Peyer's patch (tissue), 4 donors: Measurements from ENCODE around the gene PGS1.

Experiments used
- CTCF ChIP-seq, 6 experiments: fragments of 450-650 bp in 4 of 6; fragments of 200-600 bp in 2 of 6; sonication (generic) in 1 of 6; IDR thresholded peaks; one replicate each; pipeline ENCODE4 v1.5.1; 2017 to 2019; ENCODE audit warnings: antibody characterized with exemption in 6 of 6, mild to moderate bottlenecking in 3 of 6, moderate library complexity in 1 of 6
- POLR2A ChIP-seq, 2 donors: fragments of 450-650 bp; IDR thresholded peaks; one replicate each; pipeline ENCODE4 v1.5.1; 2017; ENCODE audit warnings: antibody characterized with exemption in 2 of 2, mild to moderate bottlenecking in 2 of 2, moderate library complexity in 2 of 2

GRCh38 chr17:78392295-78392694 lies 13.8 kb downstream of the PGS1 start:
- TF ChIP-seq POLR2A (IDR thresholded peaks at IDR 0.05) = no peak
- no peak for TF ChIP-seq CTCF (IDR thresholded peaks at IDR 0.05)
